T-cell (primary cell): Measurements from ENCODE around the gene NECTIN1. TPM values are rescaled to one million over a fixed set of nuclear protein-coding genes. Genes with fewer than 3 reads are reported as not detected.

ENCODE experiments used
- ATAC-seq, 4 experiments: fragments of 200-7000 bp in 3 of 4; fragments of 150-1000 bp in 1 of 4; cut with Tn5 transposase; replicated peaks in 1 of 4; 1 replicate in 3 of 4; 2 replicates in 1 of 4; pipeline ENCODE4 v1.10.0; 2021; ENCODE audit warnings: moderate library complexity in 3 of 4, mild to moderate bottlenecking in 2 of 4, moderate number of reproducible peaks in 1 of 4
- CTCF ChIA-PET, 2 donors: fragments of 300-600 bp; sonication (Branson Sonifier 250); formaldehyde crosslinking; loops; one replicate each; lab custom pipeline; 2022; ENCODE audit warnings: antibody characterized with exemption in 2 of 2; lab: Charles Lee
- POLR2A ChIA-PET, 2 donors: fragments of 300-600 bp; sonication (Branson Sonifier 250); formaldehyde crosslinking; loops; one replicate each; lab custom pipeline; 2022; ENCODE audit warnings: antibody characterized with exemption in 2 of 2; lab: Charles Lee
- DNase-seq, 35 experiments: peaks; one replicate each; pipeline versions ENCODE4 v3.0.0 to v3.0.0-alpha.2; 2013 to 2023
- H3K27ac ChIP-seq: one replicate; pipeline ENCODE4 v1.5.1; 2013; ENCODE audit warnings: low read length
- H3K27me3 ChIP-seq, 2 experiments: replicated peaks in 1 of 2; 1 replicate in 1 of 2; 2 replicates in 1 of 2; pipeline versions ENCODE4 v1.6.1 to v1.7.0; 2013; ENCODE audit warnings: low read length in 1 of 2, mixed read lengths in 1 of 2; ENCODE audit not compliant: control insufficient read depth in 2 of 2, insufficient read depth in 2 of 2; ENCODE audit errors: extremely low read depth in 1 of 2
- H3K36me3 ChIP-seq, 2 donors: 1 replicate in 1 of 2; 2 replicates in 1 of 2; pipeline versions ENCODE4 v1.6.1 to v1.7.0; 2013; ENCODE audit warnings: low read length in 1 of 2; ENCODE audit not compliant: control insufficient read depth in 2 of 2, insufficient read depth in 1 of 2; ENCODE audit errors: extremely low read depth in 1 of 2
- H3K4me1 ChIP-seq, 2 experiments: 1 replicate in 1 of 2; 2 replicates in 1 of 2; pipeline versions ENCODE4 v1.6.1 to v1.7.0; 2013; ENCODE audit warnings: low read length in 2 of 2, mixed read lengths in 1 of 2; ENCODE audit not compliant: insufficient read depth in 2 of 2, control insufficient read depth in 1 of 2; ENCODE audit errors: extremely low read depth in 1 of 2
- H3K4me3 ChIP-seq, 2 donors: 1 replicate in 1 of 2; 2 replicates in 1 of 2; pipeline versions ENCODE4 v1.5.1 to v1.7.0; 2013; ENCODE audit warnings: mild to moderate bottlenecking in 2 of 2, low read length in 1 of 2, moderate library complexity in 1 of 2; ENCODE audit not compliant: control insufficient read depth in 1 of 2; ENCODE audit errors: extremely low read depth in 1 of 2
- H3K9me3 ChIP-seq: 2 replicates; pipeline ENCODE4 v1.7.0; 2013
- H3K27ac Mint-ChIP-seq, 2 donors: one replicate each; pipeline ENCODE4 v1.8.0; 2020 to 2021; ENCODE audit warnings: mild to moderate bottlenecking in 2 of 2, mixed read lengths in 2 of 2
- H3K27me3 Mint-ChIP-seq, 2 donors: one replicate each; pipeline ENCODE4 v1.8.0; 2021 to 2022; ENCODE audit warnings: mixed read lengths in 2 of 2
- H3K36me3 Mint-ChIP-seq: one replicate; pipeline ENCODE4 v1.8.0; 2021; ENCODE audit warnings: mixed read lengths
- H3K4me1 Mint-ChIP-seq, 3 donors: one replicate each; pipeline ENCODE4 v1.8.0; 2020 to 2022; ENCODE audit warnings: mixed read lengths in 3 of 3, mild to moderate bottlenecking in 1 of 3
- H3K4me3 Mint-ChIP-seq, 3 donors: one replicate each; pipeline ENCODE4 v1.8.0; 2020 to 2022; ENCODE audit warnings: mild to moderate bottlenecking in 3 of 3, mixed read lengths in 3 of 3, moderate library complexity in 3 of 3
- H3K9me3 Mint-ChIP-seq, 3 donors: one replicate each; pipeline ENCODE4 v1.8.0; 2020 to 2022; ENCODE audit warnings: mixed read lengths in 3 of 3
- WGBS: methylation state at CpG from one replicate; pipeline ENCODE4 v1.1.5; 2013; ENCODE audit warnings: missing lambda C conversion rate; ENCODE audit not compliant: insufficient coverage; 5-methylcytosine and 5-hydroxymethylcytosine counted together
- total RNA-seq, 35 experiments: library from RNA in 6 of 35; stranded (reverse) in 6 of 35; fragments of 120-200 nt in 1 of 35; gene quantifications; one replicate each; pipeline versions ENCODE4 v1.2.1 to v1.2.4 and lab custom pipeline; 2013 to 2026

Gene NECTIN1
- total RNA-seq, 5 donors from 2014 or later (not counting 1 experiment from before 2014, with no cell fraction given) = 1.8 to 3.5 (median 3.1) TPM

- Histone ChIP-seq H3K4me1 (peaks cover 0 to 24% of the 10 kb centered on the region in 2 experiments), H3K4me3 (no peak overlapping the region), H3K27ac (no peak overlapping the region), H3K9me3 (no peaks in the 10 kb centered on the region), H3K36me3 (no peaks in the 10 kb centered on the region), H3K27me3 (peaks cover 0 to 35% of the 10 kb centered on the region in 2 experiments)
- ChIA-PET CTCF (no interaction called here), POLR2A (no interaction called here)
- no peak for ATAC-seq
- H3K4me3 Mint-ChIP-seq = no peak overlapping the region
- no peaks in the 10 kb centered on the region for H3K9me3 Mint-ChIP-seq
- no peak for DNase-seq
- WGBS = 58% methylated on average over 4 of the region's 8 CpGs
- H3K27me3 Mint-ChIP-seq = peaks cover 7% of the 10 kb centered on the region in 2 donors
- peaks cover 7% of the 10 kb centered on the region for H3K36me3 Mint-ChIP-seq
- H3K4me1 Mint-ChIP-seq = peaks cover 7 to 18% (median 10%) of the 10 kb centered on the region in 3 donors
- no peak overlapping the region for H3K27ac Mint-ChIP-seq
These were observed 47.6 kb downstream of the NECTIN1 start for GRCh38 chr11:119681361-119681910.

- no peak overlapping the region for H3K27ac Mint-ChIP-seq
- H3K4me3 Mint-ChIP-seq = no peak overlapping the region
These were observed 48.2 kb downstream of the NECTIN1 start for GRCh38 chr11:119680541-119681360.

GRCh38 chr11:119679346-119679745 is 49.7 kb downstream of the NECTIN1 start:
- H3K4me1 ChIP-seq = peaks cover 0 to 12% of the 10 kb centered on the region in 2 experiments
- POLR2A ChIA-PET = no interaction called here
- CTCF ChIA-PET = no interaction called here
- H3K4me1 Mint-ChIP-seq = peaks cover 5 to 13% (median 6%) of the 10 kb centered on the region in 3 donors
- no peak for DNase-seq
- H3K9me3 Mint-ChIP-seq = no peaks in the 10 kb centered on the region
- peaks cover 9% of the 10 kb centered on the region for H3K36me3 Mint-ChIP-seq
- H3K4me3 ChIP-seq = no peak overlapping the region
- WGBS = 90% methylated on average over 6 of the region's 7 CpGs
- H3K27me3 Mint-ChIP-seq = no peaks in the 10 kb centered on the region
- no peaks in the 10 kb centered on the region for H3K9me3 ChIP-seq
- no peak overlapping the region for H3K4me3 Mint-ChIP-seq
- H3K27ac Mint-ChIP-seq = no peak overlapping the region
- no peak for ATAC-seq
- peaks cover 0 to 17% of the 10 kb centered on the region in 2 experiments for H3K27me3 ChIP-seq
- H3K27ac ChIP-seq = no peak overlapping the region
- H3K36me3 ChIP-seq = no peaks in the 10 kb centered on the region

More at GRCh38 chr11:119680541-119681360, 48.2 kb downstream of the NECTIN1 start:
- DNase-seq (no peak), ATAC-seq (no peak)
- WGBS = 71% methylated on average over 7 of the region's 11 CpGs
- H3K27ac ChIP-seq = no peak overlapping the region
- H3K9me3 ChIP-seq = no peaks in the 10 kb centered on the region
- Mint-ChIP-seq H3K36me3 (peaks cover 9% of the 10 kb centered on the region), H3K27me3 (peaks cover 0 to under 1% of the 10 kb centered on the region in 2 donors), H3K4me1 (peaks cover 7 to 11% (median 7%) of the 10 kb centered on the region in 3 donors), H3K9me3 (no peaks in the 10 kb centered on the region)
- H3K4me1 ChIP-seq = peaks cover 0 to 24% of the 10 kb centered on the region in 2 experiments
- H3K4me3 ChIP-seq = no peak overlapping the region
- H3K36me3 ChIP-seq = no peaks in the 10 kb centered on the region
- POLR2A ChIA-PET = no interaction called here
- CTCF ChIA-PET = no interaction called here
- peaks cover 0 to 29% of the 10 kb centered on the region in 2 experiments for H3K27me3 ChIP-seq

GRCh38 chr11:119678351-119678750 is 50.6 kb downstream of the NECTIN1 start:
- Histone ChIP-seq H3K27me3 (peaks cover 0 to 13% of the 10 kb centered on the region in 2 experiments), H3K9me3 (no peaks in the 10 kb centered on the region), H3K27ac (no peak overlapping the region), H3K4me3 (no peak overlapping the region), H3K36me3 (no peaks in the 10 kb centered on the region), H3K4me1 (peaks cover 0 to 7% of the 10 kb centered on the region in 2 experiments)
- Mint-ChIP-seq H3K36me3 (peaks cover 9% of the 10 kb centered on the region), H3K27me3 (no peaks in the 10 kb centered on the region), H3K9me3 (no peaks in the 10 kb centered on the region), H3K4me1 (peaks cover 0 to 11% (median 8%) of the 10 kb centered on the region in 3 donors), H3K4me3 (no peak overlapping the region), H3K27ac (no peak overlapping the region)
- 94% methylated on average over 21 of the region's 21 CpGs for WGBS
- CTCF ChIA-PET = no interaction called here
- POLR2A ChIA-PET = no interaction called here
- DNase-seq (no peak), ATAC-seq (no peak)

- H3K4me3 Mint-ChIP-seq = no peak overlapping the region
- ChIA-PET POLR2A (no interaction called here), CTCF (no interaction called here)
- no peaks in the 10 kb centered on the region for H3K9me3 Mint-ChIP-seq
- peaks cover 0 to 13% of the 10 kb centered on the region in 2 experiments for H3K27me3 ChIP-seq
- WGBS = 92% methylated on average over 6 of the region's 9 CpGs
- DNase-seq (no peak), ATAC-seq (no peak)
- H3K4me3 ChIP-seq = no peak overlapping the region
- no peaks in the 10 kb centered on the region for H3K27me3 Mint-ChIP-seq
- peaks cover 0 to 5% of the 10 kb centered on the region in 2 experiments for H3K4me1 ChIP-seq
- H3K4me1 Mint-ChIP-seq = peaks cover 0 to 10% (median 8%) of the 10 kb centered on the region in 3 donors
- H3K27ac Mint-ChIP-seq = no peak overlapping the region
- no peaks in the 10 kb centered on the region for H3K9me3 ChIP-seq
- no peak overlapping the region for H3K27ac ChIP-seq
- H3K36me3 Mint-ChIP-seq = peaks cover 9% of the 10 kb centered on the region
- no peaks in the 10 kb centered on the region for H3K36me3 ChIP-seq
These were observed 51.2 kb downstream of the NECTIN1 start for GRCh38 chr11:119677840-119678239.

GRCh38 chr11:119676461-119677020 is 52.5 kb downstream of the NECTIN1 start:
- Histone ChIP-seq H3K36me3 (no peaks in the 10 kb centered on the region), H3K4me3 (no peak overlapping the region), H3K4me1 (peaks cover 0 to 5% of the 10 kb centered on the region in 2 experiments), H3K27me3 (peaks cover 0 to 13% of the 10 kb centered on the region in 2 experiments), H3K9me3 (no peaks in the 10 kb centered on the region), H3K27ac (no peak overlapping the region)
- ChIA-PET POLR2A (interaction anchor here in 1 of 2 donors (0.7 kb wide), 1 partner anchor 102 kb away, joined by 3 read pairs; no protein-coding TSS in a partner anchor), CTCF (no interaction called here)
- peaks cover 9% of the 10 kb centered on the region for H3K36me3 Mint-ChIP-seq
- WGBS = 91% methylated on average over 7 of the region's 10 CpGs
- no peaks in the 10 kb centered on the region for H3K9me3 Mint-ChIP-seq
- H3K4me3 Mint-ChIP-seq = no peak overlapping the region
- peaks cover 0 to 10% (median 8%) of the 10 kb centered on the region in 3 donors for H3K4me1 Mint-ChIP-seq
- no peak for DNase-seq
- H3K27ac Mint-ChIP-seq = no peak overlapping the region
- ATAC-seq = no peak
- no peaks in the 10 kb centered on the region for H3K27me3 Mint-ChIP-seq
